ENCODE results near the gene CCL17. TPM values are rescaled to one million over a fixed set of nuclear protein-coding genes. Genes with fewer than 3 reads are reported as not detected.

The CCL17 gene
- total and polyA plus RNA-seq, 10 of the 15 experiments (the other 5 are each of a cell fraction or from before 2014, with no cell fraction given), result 1.2 to 84.9 (median 34.2) TPM

DNA sequence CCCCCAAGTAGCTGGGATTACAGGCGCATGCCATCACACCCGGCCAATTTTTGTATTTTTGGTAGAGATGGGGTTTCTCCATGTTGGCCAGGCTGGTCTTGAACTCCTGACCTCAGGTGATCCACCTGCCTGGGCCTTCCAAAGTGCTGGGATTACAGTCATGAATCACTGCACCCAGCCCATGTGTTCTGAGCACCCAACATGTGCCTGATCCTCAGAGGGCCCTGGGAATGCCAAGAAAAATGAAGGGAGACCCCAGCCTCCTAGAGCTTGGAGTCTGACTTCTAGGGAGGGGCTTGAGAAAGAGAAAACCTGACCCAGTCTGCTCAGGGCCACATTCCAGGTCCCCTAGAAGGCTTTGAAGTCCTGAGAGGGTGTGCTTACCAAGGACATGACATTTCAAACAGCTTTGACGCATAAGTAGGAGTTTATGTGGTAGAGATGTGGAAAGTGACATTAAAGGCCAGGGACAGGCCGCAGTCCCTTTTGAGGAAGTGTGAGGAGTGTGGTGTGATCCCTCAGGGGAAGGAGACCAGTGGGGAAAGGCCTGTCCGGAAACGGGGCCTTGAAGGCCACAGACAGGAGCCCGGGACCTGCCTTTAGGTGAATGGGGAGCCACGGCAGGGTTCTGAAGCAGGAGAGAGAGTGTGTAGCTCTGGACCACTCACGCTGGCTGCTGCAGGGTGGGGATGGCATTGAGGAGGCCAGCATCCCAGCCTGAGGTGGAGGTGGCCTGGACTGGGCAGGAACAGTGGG lies 47.1 kb upstream of the CCL17 start:
- Histone ChIP-seq H3K4me2 (ENCODE audit: control insufficient read depth, insufficient read depth) (peak overlapping the region; percentile 14), H3K36me3 (ENCODE audit: control insufficient read depth in 2 of 2, insufficient read depth in 2 of 2, low read length in 1 of 2) (no peaks in the 10 kb centered on the region), H3K9ac (ENCODE audit: control insufficient read depth, insufficient read depth, low read length) (no peak overlapping the region), H3K27ac (ENCODE audit: control insufficient read depth, insufficient read depth) (peak overlapping the region; percentile 30), H3K27me3 (replicated peaks in 1 of 2; ENCODE audit: control insufficient read depth in 2 of 2, insufficient read depth in 2 of 2, low read length in 1 of 2) (no peaks in the 10 kb centered on the region), H3K9me3 (replicated peaks; ENCODE audit: control insufficient read depth, insufficient read depth, low read length) (no peaks in the 10 kb centered on the region), H3K4me1 (ENCODE audit: control insufficient read depth, insufficient read depth, low read length) (peaks cover 29% of the 10 kb centered on the region), H4K20me1 (ENCODE audit: control insufficient read depth, insufficient read depth) (no peaks in the 10 kb centered on the region), H2AFZ (ENCODE audit: control insufficient read depth, low read depth, low read length) (peak overlapping the region; percentile 44), H3K4me3 (no peak overlapping the region), H3K79me2 (ENCODE audit: control insufficient read depth, insufficient read depth, low read length) (no peaks in the 10 kb centered on the region)
- peak; percentile 78 for ATAC-seq
- ChIA-PET CTCF (interaction anchor here (1.3 kb wide), 1 partner anchor 8 kb away, joined by 3 read pairs; no protein-coding TSS in a partner anchor), SMC1A (ENCODE audit: uncharacterized antibody, unreplicated experiment) (interaction anchor here (0.9 to 1.9 kb wide), 7 partner anchors 12 to 55 kb away, joined by 3 to 9 read pairs (median 5); no protein-coding TSS in a partner anchor), RAD21 (ENCODE audit: unreplicated experiment) (interaction anchor here (0.8 to 3.4 kb wide), 4 partner anchors 8 to 54 kb away, joined by 3 to 14 read pairs (median 6); no protein-coding TSS in a partner anchor), POLR2A (interaction anchor here (0.9 to 1.7 kb wide), 4 partner anchors 8 to 97 kb away, joined by 3 to 5 read pairs (median 4); no protein-coding TSS in a partner anchor)
- FAIRE-seq, result peak; percentile 78
- peak; percentile 60 for DNase-seq (ENCODE audit: low read depth, low spot score)
- in situ Hi-C loops (cut with MboI), result no loop called here
- BruUV-seq (replicated peaks), result no TSS peak
- WGBS (ENCODE audit: insufficient coverage, insufficient replicate concordance, low lambda C conversion rate, missing lambda C conversion rate), result 14% methylated on average over 9 of the region's 9 CpGs
- intact Hi-C loops (cut with micrococcal nuclease; ENCODE audit: unreplicated experiment), result loop anchor here (1.0 to 5.0 kb wide), 3 partner anchors 16 to 55 kb away; no protein-coding TSS in a partner anchor
- TF ChIP-seq IRF3 (IDR thresholded peaks at IDR 0.05), result no peak
- TF ChIP-seq MTA3 (IDR thresholded peaks at IDR 0.05; ENCODE audit: borderline replicate concordance, low read length), result 0 out of 2 replicates have a peak, but pooled peaks have one; percentile 49
- TF ChIP-seq EP300 (IDR thresholded peaks at IDR 0.05; ENCODE audit: borderline replicate concordance in 1 of 2, control insufficient read depth in 1 of 2, low read depth in 2 of 2, low read length in 2 of 2), result peak; percentile 64 to 83; a peak in 3 of 4 replicates
- peak; percentile 94 to 96 for TF ChIP-seq IKZF2 (IDR thresholded peaks at IDR 0.05)
- peak in 1 of 2 experiments; percentile 63; a peak in 2 of 4 replicates for TF ChIP-seq ETV6 (conservative IDR thresholded peaks at IDR 0.05 in 1 of 2, IDR thresholded peaks at IDR 0.05 in 1 of 2; ENCODE audit: borderline replicate concordance in 1 of 2, low read depth in 1 of 2)
- TF ChIP-seq REST (IDR thresholded peaks at IDR 0.05; ENCODE audit: low read depth, low read length), result no peak
- TF ChIP-seq TCF7 (IDR thresholded peaks at IDR 0.05; ENCODE audit: borderline replicate concordance), result peak; percentile 55; the same call in 1 of the 2 replicates
- TF ChIP-seq NFIC (IDR thresholded peaks at IDR 0.05; ENCODE audit: low read depth, low read length), result peak; percentile 59; the same call in 1 of the 2 replicates
- peak; percentile 95 for TF ChIP-seq SPI1 (IDR thresholded peaks at IDR 0.05; ENCODE audit: borderline replicate concordance, insufficient read depth, low read depth, low read length)
- peak; percentile 56; the same call in 1 of the 3 replicates for TF ChIP-seq POU2F2 (IDR thresholded peaks at IDR 0.05; ENCODE audit: borderline replicate concordance, low read depth, low read length)
- TF ChIP-seq ZBTB11 (CRISPR knock-in tag; IDR thresholded peaks at IDR 0.05), result no peak
- TF ChIP-seq PAX5 (IDR thresholded peaks at IDR 0.05; ENCODE audit: borderline replicate concordance, low read depth, low read length), result peak; percentile 53; the same call in 1 of the 2 replicates
- TF ChIP-seq IKZF1 (conservative IDR thresholded peaks at IDR 0.05), result peak; percentile 95
